GM23338 (cell line): ENCODE measurements around the gene MOV10. TPM values are rescaled to one million over a fixed set of nuclear protein-coding genes. Genes with fewer than 3 reads are reported as not detected.

Experiments
- ATAC-seq: fragments of 200-7000 bp; cut with Tn5 transposase; 3 replicates; pipeline ENCODE4 v1.9.1; 2020
- DNase-seq: peaks from one replicate; pipeline ENCODE4 v3.0.0-alpha.2; 2015; ENCODE audit warnings: low spot score
- H2AFZ ChIP-seq: fragments of 200-600 bp; sonication (generic); 2 replicates; pipeline ENCODE4 v1.8.0; 2016; ENCODE audit warnings: antibody characterized with exemption, mild to moderate bottlenecking, moderate library complexity
- H3F3A ChIP-seq: fragments of 200-600 bp; sonication (generic); replicated peaks from 2 replicates; pipeline ENCODE4 v1.8.0; 2017; ENCODE audit warnings: antibody characterized with exemption, mixed run types, low read depth
- H3K27ac ChIP-seq: fragments of 200-600 bp; sonication (generic); 2 replicates; pipeline ENCODE4 v1.6.1; 2016; ENCODE audit warnings: low read depth
- H3K27me3 ChIP-seq: fragments of 200-600 bp; sonication (generic); 2 replicates; pipeline ENCODE4 v1.8.0; 2016; ENCODE audit warnings: mild to moderate bottlenecking, mixed run types, moderate library complexity; ENCODE audit not compliant: insufficient read depth
- H3K36me3 ChIP-seq: fragments of 200-600 bp; sonication (generic); 2 replicates; pipeline ENCODE4 v1.8.0; 2016; ENCODE audit warnings: mild to moderate bottlenecking; ENCODE audit not compliant: insufficient read depth
- H3K4me1 ChIP-seq: fragments of 200-600 bp; sonication (generic); 2 replicates; pipeline ENCODE4 v1.8.0; 2016; ENCODE audit warnings: mild to moderate bottlenecking, moderate library complexity; ENCODE audit not compliant: insufficient read depth
- H3K4me2 ChIP-seq: fragments of 200-600 bp; sonication (generic); 2 replicates; pipeline ENCODE4 v1.7.1; 2017; ENCODE audit warnings: mixed run types
- H3K4me3 ChIP-seq: fragments of 200-600 bp; sonication (generic); 2 replicates; pipeline ENCODE4 v1.6.1; 2016; ENCODE audit warnings: mixed run types
- H3K79me2 ChIP-seq: fragments of 200-600 bp; sonication (generic); replicated peaks from 2 replicates; pipeline ENCODE4 v1.8.0; 2017; ENCODE audit warnings: mild to moderate bottlenecking; ENCODE audit not compliant: insufficient read depth
- H3K9me2 ChIP-seq: fragments of 200-600 bp; sonication (generic); 2 replicates; pipeline ENCODE4 v1.8.0; 2017; ENCODE audit not compliant: insufficient read depth
- H4K20me1 ChIP-seq: fragments of 200-600 bp; sonication (generic); replicated peaks from 2 replicates; pipeline ENCODE4 v1.8.0; 2017; ENCODE audit warnings: mild to moderate bottlenecking; ENCODE audit not compliant: insufficient read depth
- H3K27ac Mint-ChIP-seq: 2 replicates; pipeline ENCODE4 v1.8.0; 2020; ENCODE audit warnings: inconsistent platforms, mild to moderate bottlenecking, moderate library complexity, mixed read lengths
- H3K27me3 Mint-ChIP-seq: 3 replicates; pipeline ENCODE4 v1.8.0; 2022; ENCODE audit warnings: low read depth, mild to moderate bottlenecking, moderate library complexity, mixed read lengths, inconsistent platforms; ENCODE audit not compliant: insufficient read depth, poor library complexity
- H3K36me3 Mint-ChIP-seq: 3 replicates; pipeline ENCODE4 v1.8.0; 2021; ENCODE audit warnings: low read depth, mild to moderate bottlenecking, inconsistent platforms, moderate library complexity, mixed read lengths
- H3K4me1 Mint-ChIP-seq: 3 replicates; pipeline ENCODE4 v1.8.0; 2020; ENCODE audit warnings: mild to moderate bottlenecking, inconsistent platforms, mixed read lengths
- H3K4me3 Mint-ChIP-seq: 3 replicates; pipeline ENCODE4 v1.8.0; 2021; ENCODE audit warnings: moderate library complexity, mild to moderate bottlenecking, inconsistent platforms, mixed read lengths
- H3K9me3 Mint-ChIP-seq: 3 replicates; pipeline ENCODE4 v1.8.0; 2020; ENCODE audit warnings: moderate library complexity, mild to moderate bottlenecking, inconsistent platforms, mixed read lengths
- EZH2phosphoT487 ChIP-seq: fragments of 200-600 bp; sonication (generic); IDR thresholded peaks from one replicate; pipeline ENCODE4 v1.8.1; 2018; ENCODE audit warnings: antibody characterized with exemption; ENCODE audit not compliant: unreplicated experiment
- JUNB ChIP-seq: IDR thresholded peaks from one replicate; pipeline ENCODE4 v1.6.1; 2016; ENCODE audit warnings: antibody characterized with exemption; ENCODE audit not compliant: unreplicated experiment
- NANOG ChIP-seq: IDR thresholded peaks from 2 replicates; pipeline ENCODE4 v1.6.1; 2016; ENCODE audit warnings: antibody characterized with exemption, borderline replicate concordance
- ZNF114 ChIP-seq: fragments of 250-450 bp; sonication (Bioruptor Pico); IDR thresholded peaks from 2 replicates; pipeline ENCODE4 v1.5.0; 2020; ENCODE audit warnings: mild to moderate bottlenecking, moderate library complexity
- ZNF331 ChIP-seq: fragments of 250-450 bp; sonication (Bioruptor Pico); IDR thresholded peaks from 2 replicates; pipeline ENCODE4 v1.5.0; 2020; ENCODE audit warnings: low read depth, mild to moderate bottlenecking, moderate library complexity
- polyA plus RNA-seq: library from polyadenylated mRNA; unstranded; fragments of >200 nt; fragmentation: Nextera tagmentation; extraction: Ambion mirVana; gene quantifications from 2 replicates; pipeline ENCODE4 v1.2.1, GENCODE V29; 2016
- total RNA-seq: library from RNA; depleted of rRNA; stranded (reverse); fragments of >200 nt; shearing (Covaris generic); gene quantifications from 2 replicates; pipeline ENCODE4 v1.2.3, GENCODE V29; 2014
- TF ChIP-seq, protein P1 (sequence below): fragments of 250-450 bp; sonication (Bioruptor Pico); IDR thresholded peaks from 2 replicates; pipeline ENCODE4 v1.5.0; 2020; ENCODE audit warnings: mild to moderate bottlenecking, moderate library complexity
- TF ChIP-seq, protein P2 (sequence below), 2 experiments: fragments of 200-600 bp in 1 of 2; sonication (generic) in 1 of 2; conservative IDR thresholded peaks; 2 replicates each; pipeline versions ENCODE4 v1.5.1 to v1.6.1; 2016 to 2017; ENCODE audit warnings: antibody characterized with exemption in 2 of 2, low read depth in 2 of 2, mild to moderate bottlenecking in 2 of 2, moderate library complexity in 1 of 2

MOV10 gene
- total and polyA plus RNA-seq, 2 experiments from 2014 or later, result 53.6 to 77.6 TPM

DNA sequence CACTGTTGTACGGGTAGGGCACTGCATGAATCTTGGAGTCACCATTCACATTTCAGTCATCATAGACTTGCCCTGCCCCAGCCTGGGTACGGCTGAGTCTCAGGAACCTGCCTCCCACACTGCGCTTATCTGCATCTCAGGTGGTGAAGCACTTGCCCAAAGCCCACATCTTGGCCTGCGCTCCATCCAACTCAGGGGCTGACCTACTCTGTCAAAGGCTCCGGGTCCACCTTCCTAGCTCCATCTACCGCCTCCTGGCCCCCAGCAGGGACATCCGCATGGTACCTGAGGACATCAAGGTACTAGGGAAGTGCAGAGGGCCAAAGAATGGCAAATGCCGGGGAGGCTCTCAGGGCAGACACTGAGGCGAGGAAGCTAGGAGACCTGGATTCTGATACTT, 20.8 kb downstream of the MOV10 start (continued):
- TF ChIP-seq, protein P1, sequence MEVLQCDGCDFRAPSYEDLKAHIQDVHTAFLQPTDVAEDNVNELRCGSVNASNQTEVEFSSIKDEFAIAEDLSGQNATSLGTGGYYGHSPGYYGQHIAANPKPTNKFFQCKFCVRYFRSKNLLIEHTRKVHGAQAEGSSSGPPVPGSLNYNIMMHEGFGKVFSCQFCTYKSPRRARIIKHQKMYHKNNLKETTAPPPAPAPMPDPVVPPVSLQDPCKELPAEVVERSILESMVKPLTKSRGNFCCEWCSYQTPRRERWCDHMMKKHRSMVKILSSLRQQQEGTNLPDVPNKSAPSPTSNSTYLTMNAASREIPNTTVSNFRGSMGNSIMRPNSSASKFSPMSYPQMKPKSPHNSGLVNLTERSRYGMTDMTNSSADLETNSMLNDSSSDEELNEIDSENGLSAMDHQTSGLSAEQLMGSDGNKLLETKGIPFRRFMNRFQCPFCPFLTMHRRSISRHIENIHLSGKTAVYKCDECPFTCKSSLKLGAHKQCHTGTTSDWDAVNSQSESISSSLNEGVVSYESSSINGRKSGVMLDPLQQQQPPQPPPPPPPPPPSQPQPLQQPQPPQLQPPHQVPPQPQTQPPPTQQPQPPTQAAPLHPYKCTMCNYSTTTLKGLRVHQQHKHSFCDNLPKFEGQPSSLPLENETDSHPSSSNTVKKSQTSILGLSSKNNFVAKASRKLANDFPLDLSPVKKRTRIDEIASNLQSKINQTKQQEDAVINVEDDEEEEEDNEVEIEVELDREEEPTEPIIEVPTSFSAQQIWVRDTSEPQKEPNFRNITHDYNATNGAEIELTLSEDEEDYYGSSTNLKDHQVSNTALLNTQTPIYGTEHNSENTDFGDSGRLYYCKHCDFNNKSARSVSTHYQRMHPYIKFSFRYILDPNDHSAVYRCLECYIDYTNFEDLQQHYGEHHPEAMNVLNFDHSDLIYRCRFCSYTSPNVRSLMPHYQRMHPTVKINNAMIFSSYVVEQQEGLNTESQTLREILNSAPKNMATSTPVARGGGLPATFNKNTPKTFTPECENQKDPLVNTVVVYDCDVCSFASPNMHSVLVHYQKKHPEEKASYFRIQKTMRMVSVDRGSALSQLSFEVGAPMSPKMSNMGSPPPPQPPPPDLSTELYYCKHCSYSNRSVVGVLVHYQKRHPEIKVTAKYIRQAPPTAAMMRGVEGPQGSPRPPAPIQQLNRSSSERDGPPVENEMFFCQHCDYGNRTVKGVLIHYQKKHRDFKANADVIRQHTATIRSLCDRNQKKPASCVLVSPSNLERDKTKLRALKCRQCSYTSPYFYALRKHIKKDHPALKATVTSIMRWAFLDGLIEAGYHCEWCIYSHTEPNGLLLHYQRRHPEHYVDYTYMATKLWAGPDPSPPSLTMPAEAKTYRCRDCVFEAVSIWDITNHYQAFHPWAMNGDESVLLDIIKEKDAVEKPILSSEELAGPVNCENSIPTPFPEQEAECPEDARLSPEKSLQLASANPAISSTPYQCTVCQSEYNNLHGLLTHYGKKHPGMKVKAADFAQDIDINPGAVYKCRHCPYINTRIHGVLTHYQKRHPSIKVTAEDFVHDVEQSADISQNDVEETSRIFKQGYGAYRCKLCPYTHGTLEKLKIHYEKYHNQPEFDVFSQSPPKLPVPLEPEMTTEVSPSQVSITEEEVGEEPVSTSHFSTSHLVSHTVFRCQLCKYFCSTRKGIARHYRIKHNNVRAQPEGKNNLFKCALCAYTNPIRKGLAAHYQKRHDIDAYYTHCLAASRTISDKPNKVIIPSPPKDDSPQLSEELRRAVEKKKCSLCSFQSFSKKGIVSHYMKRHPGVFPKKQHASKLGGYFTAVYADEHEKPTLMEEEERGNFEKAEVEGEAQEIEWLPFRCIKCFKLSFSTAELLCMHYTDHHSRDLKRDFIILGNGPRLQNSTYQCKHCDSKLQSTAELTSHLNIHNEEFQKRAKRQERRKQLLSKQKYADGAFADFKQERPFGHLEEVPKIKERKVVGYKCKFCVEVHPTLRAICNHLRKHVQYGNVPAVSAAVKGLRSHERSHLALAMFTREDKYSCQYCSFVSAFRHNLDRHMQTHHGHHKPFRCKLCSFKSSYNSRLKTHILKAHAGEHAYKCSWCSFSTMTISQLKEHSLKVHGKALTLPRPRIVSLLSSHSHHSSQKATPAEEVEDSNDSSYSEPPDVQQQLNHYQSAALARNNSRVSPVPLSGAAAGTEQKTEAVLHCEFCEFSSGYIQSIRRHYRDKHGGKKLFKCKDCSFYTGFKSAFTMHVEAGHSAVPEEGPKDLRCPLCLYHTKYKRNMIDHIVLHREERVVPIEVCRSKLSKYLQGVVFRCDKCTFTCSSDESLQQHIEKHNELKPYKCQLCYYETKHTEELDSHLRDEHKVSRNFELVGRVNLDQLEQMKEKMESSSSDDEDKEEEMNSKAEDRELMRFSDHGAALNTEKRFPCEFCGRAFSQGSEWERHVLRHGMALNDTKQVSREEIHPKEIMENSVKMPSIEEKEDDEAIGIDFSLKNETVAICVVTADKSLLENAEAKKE (CRISPR knock-in tag), result no peak
- no peak for TF ChIP-seq EZH2phosphoT487

DNA sequence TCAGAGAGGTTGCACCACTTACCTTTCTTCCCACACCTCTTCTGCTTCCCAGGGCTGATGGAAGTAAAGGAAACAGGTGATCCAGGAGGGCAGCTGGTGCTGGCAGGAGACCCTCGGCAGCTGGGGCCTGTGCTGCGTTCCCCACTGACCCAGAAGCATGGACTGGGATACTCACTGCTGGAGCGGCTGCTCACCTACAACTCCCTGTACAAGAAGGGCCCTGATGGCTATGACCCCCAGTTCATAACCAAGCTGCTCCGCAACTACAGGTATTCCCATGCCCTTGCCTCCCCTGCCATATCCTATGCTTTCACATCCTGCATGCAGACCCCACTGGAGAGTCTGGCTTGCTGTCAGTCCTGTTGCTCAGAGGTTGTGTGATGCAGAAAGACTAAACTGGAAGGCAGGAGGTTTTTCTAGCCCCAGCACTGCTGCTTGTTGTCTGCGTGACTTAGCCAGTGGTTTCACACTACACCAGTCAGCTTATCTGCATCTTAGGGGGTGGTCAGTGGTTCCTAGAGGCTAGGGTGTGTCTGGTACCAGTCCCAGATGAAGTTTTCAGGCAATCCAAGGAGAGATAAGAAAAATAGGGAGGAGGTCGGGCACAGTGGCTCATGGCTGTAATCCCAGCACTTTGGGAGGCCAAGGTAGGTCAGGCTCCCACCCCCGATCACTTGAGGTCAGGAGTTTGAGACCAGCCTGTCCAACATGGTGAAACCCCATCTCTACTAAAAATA, 22.3 kb downstream of the MOV10 start:
- no peak overlapping the region for H3K4me2 ChIP-seq
- Mint-ChIP-seq H3K27me3 (peaks cover 27% of the 10 kb centered on the region), H3K4me3 (no peak overlapping the region), H3K4me1 (peaks cover 47% of the 10 kb centered on the region), H3K27ac (no peak overlapping the region), H3K36me3 (peaks cover 70% of the 10 kb centered on the region), H3K9me3 (no peaks in the 10 kb centered on the region)
- peaks cover 11% of the 10 kb centered on the region for H4K20me1 ChIP-seq
- no peaks in the 10 kb centered on the region for H3K79me2 ChIP-seq
- TF ChIP-seq JUNB (no peak), ZNF114 (CRISPR knock-in tag) (no peak), NANOG (no peak), ZNF331 (CRISPR knock-in tag) (no peak)
- TF ChIP-seq, protein P2, sequence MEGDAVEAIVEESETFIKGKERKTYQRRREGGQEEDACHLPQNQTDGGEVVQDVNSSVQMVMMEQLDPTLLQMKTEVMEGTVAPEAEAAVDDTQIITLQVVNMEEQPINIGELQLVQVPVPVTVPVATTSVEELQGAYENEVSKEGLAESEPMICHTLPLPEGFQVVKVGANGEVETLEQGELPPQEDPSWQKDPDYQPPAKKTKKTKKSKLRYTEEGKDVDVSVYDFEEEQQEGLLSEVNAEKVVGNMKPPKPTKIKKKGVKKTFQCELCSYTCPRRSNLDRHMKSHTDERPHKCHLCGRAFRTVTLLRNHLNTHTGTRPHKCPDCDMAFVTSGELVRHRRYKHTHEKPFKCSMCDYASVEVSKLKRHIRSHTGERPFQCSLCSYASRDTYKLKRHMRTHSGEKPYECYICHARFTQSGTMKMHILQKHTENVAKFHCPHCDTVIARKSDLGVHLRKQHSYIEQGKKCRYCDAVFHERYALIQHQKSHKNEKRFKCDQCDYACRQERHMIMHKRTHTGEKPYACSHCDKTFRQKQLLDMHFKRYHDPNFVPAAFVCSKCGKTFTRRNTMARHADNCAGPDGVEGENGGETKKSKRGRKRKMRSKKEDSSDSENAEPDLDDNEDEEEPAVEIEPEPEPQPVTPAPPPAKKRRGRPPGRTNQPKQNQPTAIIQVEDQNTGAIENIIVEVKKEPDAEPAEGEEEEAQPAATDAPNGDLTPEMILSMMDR (conservative IDR thresholded peaks at IDR 0.05; ENCODE audit: low read depth in 2 of 2), result no peak
- DNase-seq (no peak), ATAC-seq (no peak)
- no peak overlapping the region for H2AFZ ChIP-seq
- no peaks in the 10 kb centered on the region for H3K9me2 ChIP-seq
- no peak overlapping the region for H3K4me3 ChIP-seq
- H3K36me3 ChIP-seq, result no peaks in the 10 kb centered on the region; the same call in 1 of the 2 replicates
- no peak overlapping the region for H3K27ac ChIP-seq
- H3K4me1 ChIP-seq, result peaks cover 29% of the 10 kb centered on the region
- peaks cover 6% of the 10 kb centered on the region; the same call in 1 of the 2 replicates for H3K27me3 ChIP-seq
- H3F3A ChIP-seq, result 0 out of 2 replicates have a peak, but pooled peaks cover 3% of the 10 kb centered on the region
